AG04449 (cell line): ENCODE measurements around the gene GAB1.

ENCODE experiments used
- CTCF ChIA-PET: fragments of 350-600 bp; formaldehyde crosslinking; extraction: SDS; loops from one replicate; lab custom pipeline; 2021; ENCODE audit warnings: antibody characterized with exemption; lab: Yijun Ruan, JAX
- POLR2A ChIA-PET: fragments of 400-600, 350-600 bp; formaldehyde crosslinking; extraction: SDS; loops from one replicate; lab custom pipeline; 2020; ENCODE audit warnings: antibody characterized with exemption, inconsistent platforms; lab: Yijun Ruan, JAX
- DNase-seq: peaks from one replicate; pipeline ENCODE4 v3.0.0-alpha.2; 2010; ENCODE audit warnings: low read depth, low spot score
- H3K4me3 ChIP-seq: 2 replicates; pipeline ENCODE4 v1.5.1; 2011; ENCODE audit warnings: low read depth, mild to moderate bottlenecking, control low read depth, low read length
- CTCF ChIP-seq: IDR thresholded peaks from one replicate; pipeline ENCODE4 v1.5.1; 2011; ENCODE audit warnings: mild to moderate bottlenecking, moderate library complexity, low read length, control low read depth, inconsistent platforms; ENCODE audit not compliant: insufficient read depth; ENCODE audit errors: missing control alignments

The GAB1 gene

GRCh38 chr4:143358923-143359643 is 22.4 kb downstream of the GAB1 start:
- ChIA-PET POLR2A (no interaction called here), CTCF (interaction anchor here (1.0 to 1.2 kb wide), 3 partner anchors 16 to 157 kb away, joined by 3 to 4 read pairs (median 3); no protein-coding TSS in a partner anchor)
- no peak for TF ChIP-seq CTCF
- no peak for DNase-seq
- no peak overlapping the region for H3K4me3 ChIP-seq

- ChIA-PET CTCF (interaction anchor here (1.2 kb wide), 1 partner anchor 157 kb away, joined by 4 read pairs; no protein-coding TSS in a partner anchor), POLR2A (no interaction called here)
- no peak for DNase-seq
- H3K4me3 ChIP-seq: no peak overlapping the region
- TF ChIP-seq CTCF: no peak
Measured at GRCh38 chr4:143359644-143360193, 23.0 kb downstream of the GAB1 start.

GRCh38 chr4:143360838-143361625 is 24.4 kb downstream of the GAB1 start:
- ChIA-PET POLR2A (no interaction called here), CTCF (no interaction called here)
- no peak for DNase-seq
- no peak for TF ChIP-seq CTCF
- no peak overlapping the region for H3K4me3 ChIP-seq

GRCh38 chr4:143362349-143363046 is 25.8 kb downstream of the GAB1 start:
- no peak for TF ChIP-seq CTCF
- ChIA-PET CTCF (interaction anchor here (1.1 kb wide), 1 partner anchor 12 kb away, joined by 3 read pairs; no protein-coding TSS in a partner anchor), POLR2A (no interaction called here)
- no peak overlapping the region for H3K4me3 ChIP-seq
- DNase-seq: no peak

- DNase-seq: no peak
- no peak overlapping the region for H3K4me3 ChIP-seq
- ChIA-PET POLR2A (no interaction called here), CTCF (interaction anchor here (0.6 to 1.1 kb wide), 2 partner anchors 12 to 16 kb away, joined by 3 read pairs; no protein-coding TSS in a partner anchor)
- no peak for TF ChIP-seq CTCF
Measured at GRCh38 chr4:143363332-143363731, 26.7 kb downstream of the GAB1 start.
